ENCODE results near the gene TRIP13. TPM values are rescaled to one million over a fixed set of nuclear protein-coding genes. Genes with fewer than 3 reads are reported as not detected.
A peak's percentile ranks its signal among the peaks of the same experiment; 100 is the strongest.
"Not testable (repeated sequence)": the region's sequence is repeated elsewhere in the genome, so short reads cannot be mapped to it uniquely, and the experiment has no call there.

TRIP13 gene
- total RNA-seq, 2 experiments from 2014 or later: 0.47 to 0.66 TPM

GRCh38 chr5:923281-923873 lies 30.7 kb downstream of the TRIP13 start:
- H3K4me1 ChIP-seq (ENCODE audit: insufficient read depth, low read length): peaks cover 13% of the 10 kb centered on the region
- ChIA-PET POLR2A (interaction anchor here (0.8 kb wide), 1 partner anchor 217 kb away, joined by 3 read pairs; no protein-coding TSS in a partner anchor), CTCF (interaction anchor here (0.8 to 1.4 kb wide), 3 partner anchors 9 to 217 kb away, joined by 3 to 6 read pairs (median 4); no protein-coding TSS in a partner anchor)
- H3K4me3 ChIP-seq (ENCODE audit: low read length): no peak overlapping the region
- no peaks in the 10 kb centered on the region for H3K9me3 ChIP-seq (ENCODE audit: control insufficient read depth in 1 of 2, insufficient read depth in 1 of 2, low read length in 2 of 2)
- no peaks in the 10 kb centered on the region for H3K9me3 Mint-ChIP-seq
- peaks cover 5% of the 10 kb centered on the region for H3K4me1 Mint-ChIP-seq (ENCODE audit: low read depth)
- ATAC-seq (ENCODE audit: poor library complexity): peak; percentile 69
- intact Hi-C loops (cut with DNase I, micrococcal nuclease): loop anchor here (1.0 to 10.0 kb wide), 4 partner anchors 74 to 721 kb away; no protein-coding TSS in a partner anchor
- H3K36me3 ChIP-seq (ENCODE audit: insufficient read depth, low read length): no peaks in the 10 kb centered on the region
- H3K27ac ChIP-seq (ENCODE audit: low read depth in 1 of 2, low read length in 2 of 2): no peak overlapping the region
- peaks cover 12 to 26% of the 10 kb centered on the region in 2 experiments for H3K27me3 ChIP-seq (ENCODE audit: control insufficient read depth in 1 of 2, insufficient read depth in 2 of 2, low read length in 2 of 2)
- no peaks in the 10 kb centered on the region for H3K36me3 Mint-ChIP-seq (ENCODE audit: low read depth)
- H3K4me3 Mint-ChIP-seq: no peak overlapping the region
- TF ChIP-seq, protein P1, sequence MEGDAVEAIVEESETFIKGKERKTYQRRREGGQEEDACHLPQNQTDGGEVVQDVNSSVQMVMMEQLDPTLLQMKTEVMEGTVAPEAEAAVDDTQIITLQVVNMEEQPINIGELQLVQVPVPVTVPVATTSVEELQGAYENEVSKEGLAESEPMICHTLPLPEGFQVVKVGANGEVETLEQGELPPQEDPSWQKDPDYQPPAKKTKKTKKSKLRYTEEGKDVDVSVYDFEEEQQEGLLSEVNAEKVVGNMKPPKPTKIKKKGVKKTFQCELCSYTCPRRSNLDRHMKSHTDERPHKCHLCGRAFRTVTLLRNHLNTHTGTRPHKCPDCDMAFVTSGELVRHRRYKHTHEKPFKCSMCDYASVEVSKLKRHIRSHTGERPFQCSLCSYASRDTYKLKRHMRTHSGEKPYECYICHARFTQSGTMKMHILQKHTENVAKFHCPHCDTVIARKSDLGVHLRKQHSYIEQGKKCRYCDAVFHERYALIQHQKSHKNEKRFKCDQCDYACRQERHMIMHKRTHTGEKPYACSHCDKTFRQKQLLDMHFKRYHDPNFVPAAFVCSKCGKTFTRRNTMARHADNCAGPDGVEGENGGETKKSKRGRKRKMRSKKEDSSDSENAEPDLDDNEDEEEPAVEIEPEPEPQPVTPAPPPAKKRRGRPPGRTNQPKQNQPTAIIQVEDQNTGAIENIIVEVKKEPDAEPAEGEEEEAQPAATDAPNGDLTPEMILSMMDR (IDR thresholded peaks at IDR 0.05): peak; percentile 88
- DNase-seq: peak; percentile 52 to 82 (median 63)
- H3K27ac Mint-ChIP-seq: no peak overlapping the region
- H3K27me3 Mint-ChIP-seq: peaks cover 40% of the 10 kb centered on the region

- ChIA-PET CTCF (no interaction called here), POLR2A (no interaction called here)
- no peak overlapping the region for H3K4me3 Mint-ChIP-seq
- Histone ChIP-seq H3K36me3 (ENCODE audit: insufficient read depth, low read length) (no peaks in the 10 kb centered on the region), H3K27me3 (ENCODE audit: control insufficient read depth in 1 of 2, insufficient read depth in 2 of 2, low read length in 2 of 2) (peaks cover 12 to 26% of the 10 kb centered on the region in 2 experiments), H3K9me3 (ENCODE audit: control insufficient read depth in 1 of 2, insufficient read depth in 1 of 2, low read length in 2 of 2) (no peaks in the 10 kb centered on the region), H3K27ac (ENCODE audit: low read depth in 1 of 2, low read length in 2 of 2) (no peak overlapping the region), H3K4me1 (ENCODE audit: insufficient read depth, low read length) (peaks cover 13% of the 10 kb centered on the region), H3K4me3 (ENCODE audit: low read length) (peak overlapping the region; percentile 19)
- intact Hi-C loops (cut with DNase I, micrococcal nuclease): loop anchor here in 1 of 2 experiments (10.0 kb wide), 1 partner anchor 718 kb away; no protein-coding TSS in a partner anchor
- ATAC-seq (ENCODE audit: poor library complexity) (peak; percentile 74), DNase-seq (peak in 3 of 14 experiments; percentile 33 to 49 (median 39))
- no peaks in the 10 kb centered on the region for H3K9me3 Mint-ChIP-seq
- no peaks in the 10 kb centered on the region for H3K36me3 Mint-ChIP-seq (ENCODE audit: low read depth)
- peaks cover 58% of the 10 kb centered on the region for H3K27me3 Mint-ChIP-seq
- TF ChIP-seq, protein P1 (IDR thresholded peaks at IDR 0.05): no peak
- H3K27ac Mint-ChIP-seq: no peak overlapping the region
- H3K4me1 Mint-ChIP-seq (ENCODE audit: low read depth): peaks cover 5% of the 10 kb centered on the region
Observed at GRCh38 chr5:926417-927171, 33.9 kb downstream of the TRIP13 start.

GRCh38 chr5:927172-928015 lies 34.7 kb downstream of the TRIP13 start:
- CTCF ChIA-PET: no interaction called here
- peaks cover 58% of the 10 kb centered on the region for H3K27me3 Mint-ChIP-seq
- no peaks in the 10 kb centered on the region for H3K36me3 Mint-ChIP-seq (ENCODE audit: low read depth)

GRCh38 chr5:929182-929581 lies 36.5 kb downstream of the TRIP13 start:
- H3K9me3 ChIP-seq (ENCODE audit: control insufficient read depth in 1 of 2, insufficient read depth in 1 of 2, low read length in 2 of 2); H3K36me3 ChIP-seq (ENCODE audit: insufficient read depth, low read length); POLR2A ChIA-PET; H3K27ac ChIP-seq (ENCODE audit: low read depth in 1 of 2, low read length in 2 of 2); DNase-seq; H3K4me3 Mint-ChIP-seq; CTCF ChIA-PET; H3K9me3 Mint-ChIP-seq; H3K4me1 Mint-ChIP-seq (ENCODE audit: low read depth); H3K4me3 ChIP-seq (ENCODE audit: low read length); H3K27ac Mint-ChIP-seq; H3K36me3 Mint-ChIP-seq (ENCODE audit: low read depth); ATAC-seq (ENCODE audit: poor library complexity): not testable (repeated sequence)
- H3K27me3 Mint-ChIP-seq: peaks cover 50% of the 10 kb centered on the region
- Histone ChIP-seq H3K4me1 (ENCODE audit: insufficient read depth, low read length) (peaks cover 13% of the 10 kb centered on the region), H3K27me3 (ENCODE audit: control insufficient read depth in 1 of 2, insufficient read depth in 2 of 2, low read length in 2 of 2) (peaks cover 12 to 26% of the 10 kb centered on the region in 2 experiments)
- intact Hi-C loops (cut with DNase I, micrococcal nuclease): loop anchor here in 1 of 2 experiments (10.0 kb wide), 1 partner anchor 716 kb away; no protein-coding TSS in a partner anchor

More at GRCh38 chr5:927172-928015, 34.7 kb downstream of the TRIP13 start:
- no peak overlapping the region for H3K4me3 ChIP-seq (ENCODE audit: low read length)
- ATAC-seq (ENCODE audit: poor library complexity) (no peak), DNase-seq (no peak)
- POLR2A ChIA-PET: no interaction called here
- H3K36me3 ChIP-seq (ENCODE audit: insufficient read depth, low read length): no peaks in the 10 kb centered on the region
- TF ChIP-seq, protein P1 (IDR thresholded peaks at IDR 0.05): no peak
- intact Hi-C loops (cut with DNase I, micrococcal nuclease): loop anchor here in 1 of 2 experiments (10.0 kb wide), 1 partner anchor 717 kb away; no protein-coding TSS in a partner anchor
- H3K4me1 ChIP-seq (ENCODE audit: insufficient read depth, low read length): peaks cover 13% of the 10 kb centered on the region
- H3K27ac ChIP-seq (ENCODE audit: low read depth in 1 of 2, low read length in 2 of 2): no peak overlapping the region
- peaks cover 12 to 26% of the 10 kb centered on the region in 2 experiments for H3K27me3 ChIP-seq (ENCODE audit: control insufficient read depth in 1 of 2, insufficient read depth in 2 of 2, low read length in 2 of 2)
- Mint-ChIP-seq H3K27ac (no peak overlapping the region), H3K4me3 (peak overlapping the region; percentile 25), H3K4me1 (ENCODE audit: low read depth) (peaks cover 5% of the 10 kb centered on the region), H3K9me3 (no peaks in the 10 kb centered on the region)
- no peaks in the 10 kb centered on the region for H3K9me3 ChIP-seq (ENCODE audit: control insufficient read depth in 1 of 2, insufficient read depth in 1 of 2, low read length in 2 of 2)
